Subcutaneous adipose tissue (tissue), 4 donors: ENCODE results near the gene CTIF. TPM values are rescaled to one million over a fixed set of nuclear protein-coding genes. Genes with fewer than 3 reads are reported as not detected.

Experiments used
- CTCF ChIP-seq: fragments of 450-650 bp; IDR thresholded peaks from one replicate; pipeline ENCODE4 v1.5.1; 2016; ENCODE audit warnings: low read depth, mild to moderate bottlenecking, control low read depth, antibody characterized with exemption, moderate library complexity
- total RNA-seq, 4 donors: library from RNA; depleted of rRNA; stranded (reverse); fragments of >200 nt; gene quantifications; one replicate each; pipeline ENCODE4 v1.1.0, GENCODE V29; 2016

Gene CTIF
- total RNA-seq, result 100 to 1,000 TPM in 1 of 4 donors, 10 to 100 TPM in 3; 41.0 to 195 (median 78.3) TPM

GRCh38 chr18:48538531-48539405 lies at the start of gene CTIF:
Gene CTIF, plus strand, starts transcription at chr18:48539031. Its CDS starts 80,535 bp downstream, at chr18:48619566.
- no peak for TF ChIP-seq CTCF

GRCh38 chr18:48490641-48491293 lies 48.1 kb upstream of the CTIF start:
- no peak for TF ChIP-seq CTCF

- no peak for TF ChIP-seq CTCF
Observed at GRCh38 chr18:48492880-48493279, 46.0 kb upstream of the CTIF start.

- TF ChIP-seq CTCF, result no peak
Observed at GRCh38 chr18:48493434-48494230, 45.2 kb upstream of the CTIF start.

- TF ChIP-seq CTCF, result no peak
Observed at GRCh38 chr18:48497863-48498262, 41.0 kb upstream of the CTIF start.

GRCh38 chr18:48500517-48500916 lies 38.3 kb upstream of the CTIF start:
- no peak for TF ChIP-seq CTCF
